Measurements from ENCODE around the gene CLRN2. TPM values are rescaled to one million over a fixed set of nuclear protein-coding genes. Genes with fewer than 3 reads are reported as not detected.
A peak's percentile ranks its signal among the peaks of the same experiment; 100 is the strongest.
"Not testable (repeated sequence)": the region's sequence is repeated elsewhere in the genome, so short reads cannot be mapped to it uniquely, and the experiment has no call there.

CLRN2 gene
- total RNA-seq, 1 experiment from 2014 or later: not detected

GRCh38 chr4:17545374-17546140 is 30.6 kb downstream of the CLRN2 start:
- no peak for DNase-seq (ENCODE audit: low read depth)

GRCh38 chr4:17546222-17546621 is 31.3 kb downstream of the CLRN2 start:
- no peak for DNase-seq (ENCODE audit: low read depth)

- no peak for DNase-seq (ENCODE audit: low read depth)
Observed at GRCh38 chr4:17546678-17547077, 31.7 kb downstream of the CLRN2 start.

GRCh38 chr4:17550549-17550948 is 35.6 kb downstream of the CLRN2 start:
- no peak for DNase-seq (ENCODE audit: low read depth)

GRCh38 chr4:17552427-17552826 is 37.5 kb downstream of the CLRN2 start:
- DNase-seq (ENCODE audit: low read depth): no peak

GRCh38 chr4:17554568-17554967 is 39.6 kb downstream of the CLRN2 start:
- no peak for DNase-seq (ENCODE audit: low read depth)

GRCh38 chr4:17556498-17556897 is 41.5 kb downstream of the CLRN2 start:
- no peak for DNase-seq (ENCODE audit: low read depth)

- no peak for DNase-seq (ENCODE audit: low read depth)
Observed at GRCh38 chr4:17557880-17558279, 42.9 kb downstream of the CLRN2 start.

GRCh38 chr4:17558941-17559708 is 44.2 kb downstream of the CLRN2 start:
- no peak for DNase-seq (ENCODE audit: low read depth)

GRCh38 chr4:17559709-17560048 is 44.7 kb downstream of the CLRN2 start:
- DNase-seq (ENCODE audit: low read depth): no peak

GRCh38 chr4:17560065-17560673 is 45.2 kb downstream of the CLRN2 start:
- DNase-seq (ENCODE audit: low read depth): peak; percentile 8

- DNase-seq (ENCODE audit: low read depth): peak; percentile 89
Observed at GRCh38 chr4:17561195-17561909, 46.4 kb downstream of the CLRN2 start.

GRCh38 chr4:17562157-17562556 is 47.2 kb downstream of the CLRN2 start:
- DNase-seq (ENCODE audit: low read depth): peak; percentile 41

GRCh38 chr4:17565846-17566245 is 50.9 kb downstream of the CLRN2 start:
- DNase-seq (ENCODE audit: low read depth): no peak

- no peak for DNase-seq (ENCODE audit: low read depth)
Observed at GRCh38 chr4:17567271-17567670, 52.3 kb downstream of the CLRN2 start.

- no peak for DNase-seq (ENCODE audit: low read depth)
Observed at GRCh38 chr4:17574206-17574605, 59.2 kb downstream of the CLRN2 start.

- not testable (repeated sequence) for DNase-seq (ENCODE audit: low read depth)
Observed at GRCh38 chr4:17575177-17575576, 60.2 kb downstream of the CLRN2 start.

Other genes with a start within 250 kb of the CLRN2 start
- 4.9 and 6.1 TPM in 2 replicates for gene QDPR, start 3.1 kb upstream of the CLRN2 start, total RNA-seq (2014; rRNA removed; shearing (Covaris generic))
- gene LAP3, start 62.0 kb downstream of the CLRN2 start, total RNA-seq (2014; rRNA removed; shearing (Covaris generic)): 102 and 115 TPM in 2 replicates
- 4.3 and 6.9 TPM in 2 replicates for gene MED28, start 99.5 kb downstream of the CLRN2 start, total RNA-seq (2014; rRNA removed; shearing (Covaris generic))

Data from RPMI7951 (cell line).